Vagina (tissue), 2 donors: ENCODE measurements around the gene LYPD3. TPM values are rescaled to one million over a fixed set of nuclear protein-coding genes. Genes with fewer than 3 reads are reported as not detected.
A peak's percentile ranks its signal among the peaks of the same experiment; 100 is the strongest.

Source experiments
- DNase-seq, 2 donors: peaks; one replicate each; pipeline ENCODE4 v3.0.0-alpha.2; 2017; ENCODE audit errors: extremely low spot score in 2 of 2
- H3K27ac ChIP-seq: fragments of 200-600 bp; sonication (generic); one replicate; pipeline ENCODE4 v1.5.1; 2019
- H3K27me3 ChIP-seq: fragments of 200-600 bp; sonication (generic); one replicate; pipeline ENCODE4 v1.5.1; 2019
- H3K36me3 ChIP-seq, 2 donors: fragments of 200-600 bp; sonication (generic); one replicate each; pipeline ENCODE4 v1.5.1; 2017 to 2019
- H3K4me1 ChIP-seq: fragments of 200-600 bp; sonication (generic); one replicate; pipeline ENCODE4 v1.5.1; 2019
- H3K4me3 ChIP-seq, 2 donors: fragments of 200-600 bp; sonication (generic); 1 replicate in 1 of 2; 2 replicates in 1 of 2; pipeline ENCODE4 v1.5.1; 2016 to 2019
- H3K9me3 ChIP-seq: fragments of 200-600 bp; sonication (generic); one replicate; pipeline ENCODE4 v1.5.1; 2019
- CTCF ChIP-seq, 3 experiments: fragments of 450-650 bp in 2 of 3; fragments of 200-600 bp in 1 of 3; sonication (generic) in 1 of 3; IDR thresholded peaks; one replicate each; pipeline ENCODE4 v1.5.1; 2017 to 2019; ENCODE audit warnings: antibody characterized with exemption in 3 of 3, mild to moderate bottlenecking in 2 of 3, moderate library complexity in 2 of 3
- POLR2A ChIP-seq, 2 donors: fragments of 450-650 bp; IDR thresholded peaks; one replicate each; pipeline ENCODE4 v1.6.1; 2017; ENCODE audit warnings: antibody characterized with exemption in 2 of 2, mild to moderate bottlenecking in 2 of 2, moderate library complexity in 2 of 2
- POLR2AphosphoS5 ChIP-seq, 2 donors: sonication (generic); formaldehyde crosslinking; IDR thresholded peaks; one replicate each; pipeline ENCODE4 v1.9.0; 2017; ENCODE audit warnings: antibody characterized with exemption in 2 of 2, mild to moderate bottlenecking in 2 of 2, low read depth in 1 of 2; ENCODE audit not compliant: insufficient read depth in 1 of 2
- intact Hi-C: fragments of 100-400 bp; cut with DNase I; formaldehyde crosslinking; loops from one replicate; pipeline ENCODE4 v1.15.1; 2023
- total RNA-seq: library from RNA; depleted of rRNA; stranded (reverse); fragments of >200 nt; gene quantifications from one replicate; pipeline ENCODE4 v1.2.3, GENCODE V29; 2016

The LYPD3 gene
- total RNA-seq, 1 donor from 2014 or later: 247 TPM

GRCh38 chr19:43502419-43502976 lies 37.1 kb upstream of the LYPD3 start:
- Histone ChIP-seq H3K36me3 (peaks cover 0 to 6% of the 10 kb centered on the region in 2 donors), H3K27me3 (no peaks in the 10 kb centered on the region), H3K27ac (no peak overlapping the region), H3K4me3 (peak overlapping the region in 1 of 2 donors; percentile 87), H3K4me1 (peaks cover 39% of the 10 kb centered on the region), H3K9me3 (no peaks in the 10 kb centered on the region)
- TF ChIP-seq POLR2AphosphoS5 (IDR thresholded peaks at IDR 0.05; ENCODE audit: insufficient read depth in 1 of 2, low read depth in 1 of 2) (no peak), CTCF (IDR thresholded peaks at IDR 0.05) (no peak), POLR2A (IDR thresholded peaks at IDR 0.05) (no peak)
- intact Hi-C loops: loop anchor here (5.0 kb wide), 1 partner anchor 40 kb away; no protein-coding TSS in a partner anchor
- DNase-seq: no peak

DNA sequence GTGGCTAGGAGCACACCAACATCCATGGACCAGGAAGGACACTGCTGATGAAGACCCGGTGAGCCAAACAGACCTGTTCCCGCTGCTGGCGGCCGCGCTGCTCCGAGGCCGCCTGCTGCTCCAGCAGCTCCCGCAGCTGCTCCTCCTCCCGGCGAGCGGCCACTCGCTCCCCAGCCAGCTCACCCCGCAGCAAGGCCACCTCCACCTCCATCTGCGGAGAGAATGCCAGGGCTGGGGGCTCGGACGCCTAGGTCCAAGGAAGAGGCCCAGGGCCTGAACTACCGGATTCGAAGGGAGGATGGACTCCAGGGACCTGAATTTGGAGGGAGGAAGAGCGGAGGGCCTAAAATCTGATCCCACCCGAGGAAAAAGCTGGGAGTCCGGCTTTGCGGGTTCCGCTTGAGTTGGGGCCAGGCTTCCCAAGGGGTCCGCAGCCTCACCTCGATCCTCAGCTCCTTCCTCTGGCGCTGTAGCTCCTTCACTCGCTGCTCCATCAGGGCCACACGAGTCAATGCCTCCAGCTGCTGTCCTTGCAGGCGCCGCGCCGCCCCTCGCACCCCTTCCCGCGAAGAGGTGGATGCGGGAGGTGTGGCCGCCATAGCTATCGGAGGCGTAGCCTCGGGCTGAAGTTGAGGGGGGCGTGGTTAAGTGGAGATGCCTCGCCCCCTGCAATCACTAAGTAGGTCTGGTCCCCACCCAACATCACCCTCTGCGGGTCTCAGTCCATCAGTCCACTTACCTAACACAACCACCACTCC lies 36.4 kb upstream of the LYPD3 start:
- Histone ChIP-seq H3K27ac (no peak overlapping the region), H3K4me3 (peak overlapping the region in 1 of 2 donors; percentile 34), H3K27me3 (no peaks in the 10 kb centered on the region), H3K36me3 (peaks cover 0 to 12% of the 10 kb centered on the region in 2 donors), H3K4me1 (peaks cover 39% of the 10 kb centered on the region), H3K9me3 (no peaks in the 10 kb centered on the region)
- intact Hi-C loops: loop anchor here (5.0 kb wide), 1 partner anchor 40 kb away; no protein-coding TSS in a partner anchor
- TF ChIP-seq CTCF (IDR thresholded peaks at IDR 0.05): no peak
- TF ChIP-seq POLR2AphosphoS5 (IDR thresholded peaks at IDR 0.05; ENCODE audit: insufficient read depth in 1 of 2, low read depth in 1 of 2): no peak
- TF ChIP-seq POLR2A (IDR thresholded peaks at IDR 0.05): no peak
- no peak for DNase-seq

DNA sequence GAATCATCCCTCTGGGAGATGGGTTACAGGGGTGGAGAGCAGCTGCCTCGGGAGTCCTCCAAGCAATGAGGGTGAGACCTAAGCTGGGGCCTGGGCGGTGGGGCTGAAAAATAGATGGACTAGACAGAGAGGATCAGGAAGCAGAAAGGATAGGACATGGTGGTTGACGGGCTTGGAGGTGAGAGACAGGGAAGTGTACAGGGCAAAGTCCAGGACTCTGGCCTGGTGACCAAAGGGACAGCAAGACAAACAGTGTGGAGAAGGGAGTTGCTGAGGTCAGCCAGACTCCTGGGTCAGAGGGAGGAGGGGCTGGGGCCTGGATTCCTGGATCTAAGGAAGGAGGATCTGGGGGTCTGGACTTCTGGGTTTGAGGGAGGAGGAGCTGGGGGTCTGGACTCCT lies 33.6 kb upstream of the LYPD3 start:
- intact Hi-C loops: no loop called here
- no peak overlapping the region for H3K4me3 ChIP-seq
- TF ChIP-seq POLR2AphosphoS5 (IDR thresholded peaks at IDR 0.05; ENCODE audit: insufficient read depth in 1 of 2, low read depth in 1 of 2): no peak
- TF ChIP-seq POLR2A (IDR thresholded peaks at IDR 0.05): no peak
- TF ChIP-seq CTCF (IDR thresholded peaks at IDR 0.05): no peak
- no peaks in the 10 kb centered on the region for H3K27me3 ChIP-seq
- no peak for DNase-seq
- H3K9me3 ChIP-seq: no peaks in the 10 kb centered on the region
- H3K27ac ChIP-seq: no peak overlapping the region
- peaks cover 26% of the 10 kb centered on the region for H3K4me1 ChIP-seq
- peaks cover 0 to 31% of the 10 kb centered on the region in 2 donors for H3K36me3 ChIP-seq

DNA sequence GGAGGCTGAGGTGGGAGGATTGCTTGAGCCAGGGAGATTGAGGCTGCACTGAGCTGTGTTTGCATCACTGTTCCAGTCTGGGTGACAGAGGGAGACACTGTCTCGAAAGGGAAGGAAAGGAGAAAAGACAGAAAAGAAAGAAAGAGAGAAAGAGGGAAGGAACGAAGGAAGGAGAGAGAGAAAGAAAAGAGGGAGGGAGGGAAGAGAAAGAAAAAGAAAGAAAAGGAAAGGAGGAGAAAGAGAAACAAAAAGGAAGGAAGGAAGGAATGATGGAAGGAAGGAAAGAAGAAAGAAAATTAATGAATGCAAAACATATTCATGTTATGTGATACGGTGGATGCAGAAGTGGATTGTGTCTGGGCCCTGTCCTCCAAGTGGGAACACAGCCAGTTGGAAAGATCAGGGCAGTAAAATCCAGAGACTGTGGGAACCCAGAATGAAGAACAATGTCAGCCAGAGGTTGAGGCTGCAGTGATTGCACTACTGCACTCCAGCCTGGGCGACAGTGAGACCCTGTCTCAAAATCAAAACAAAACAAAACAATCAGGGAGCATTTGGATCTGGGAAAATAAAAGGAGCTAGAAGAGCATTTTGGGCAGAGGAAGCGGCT lies 32.9 kb upstream of the LYPD3 start:
- H3K4me3 ChIP-seq: no peak overlapping the region
- H3K4me1 ChIP-seq: peaks cover 26% of the 10 kb centered on the region
- H3K27ac ChIP-seq: no peak overlapping the region
- H3K36me3 ChIP-seq: peaks cover 0 to 31% of the 10 kb centered on the region in 2 donors
- TF ChIP-seq POLR2AphosphoS5 (IDR thresholded peaks at IDR 0.05; ENCODE audit: insufficient read depth in 1 of 2, low read depth in 1 of 2) (no peak), CTCF (IDR thresholded peaks at IDR 0.05) (no peak), POLR2A (IDR thresholded peaks at IDR 0.05) (no peak)
- no peaks in the 10 kb centered on the region for H3K9me3 ChIP-seq
- no peaks in the 10 kb centered on the region for H3K27me3 ChIP-seq
- intact Hi-C loops: no loop called here
- no peak for DNase-seq
